OCI-LY7 (cell line): ENCODE results near the gene NPAS4. TPM values are rescaled to one million over a fixed set of nuclear protein-coding genes. Genes with fewer than 3 reads are reported as not detected.

ENCODE experiments used
- BruUV-seq: library from RNA; stranded (reverse); fragments of 400-500 nt; replicated peaks from 2 replicates; lab custom pipeline; 2021; lab: Mats Ljungman, UMichigan
- CTCF ChIA-PET: fragments of 300-600 bp; sonication (Branson Sonifier 250); formaldehyde crosslinking; loops from one replicate; lab custom pipeline; 2022; ENCODE audit warnings: antibody characterized with exemption; ENCODE audit not compliant: unreplicated experiment; lab: Charles Lee
- POLR2A ChIA-PET: fragments of 300-600 bp; sonication (Branson Sonifier 250); formaldehyde crosslinking; loops from one replicate; lab custom pipeline; 2022; ENCODE audit warnings: antibody characterized with exemption; lab: Charles Lee
- DNase-seq: peaks from one replicate; pipeline ENCODE4 v3.0.0-alpha.2; 2015; ENCODE audit warnings: low spot score
- H2AFZ ChIP-seq: fragments of 200-600 bp; sonication (generic), shearing (Covaris generic); 2 replicates; pipeline ENCODE4 v1.6.1; 2014; ENCODE audit warnings: mild to moderate bottlenecking, antibody characterized with exemption, low read length, moderate library complexity
- H3K27ac ChIP-seq: fragments of 200-600 bp; sonication (generic); 2 replicates; pipeline ENCODE4 v1.5.1; 2014; ENCODE audit warnings: mixed run types, low read depth, mild to moderate bottlenecking, moderate library complexity, low read length, inconsistent platforms; ENCODE audit not compliant: poor library complexity, severe bottlenecking
- H3K36me3 ChIP-seq: fragments of 200-600 bp; sonication (generic); 2 replicates; pipeline ENCODE4 v1.6.1; 2014; ENCODE audit warnings: mild to moderate bottlenecking, antibody characterized with exemption, low read length, moderate library complexity, mixed read lengths; ENCODE audit not compliant: insufficient read depth
- H3K4me1 ChIP-seq: fragments of 200-600 bp; sonication (generic); 2 replicates; pipeline ENCODE4 v1.5.1; 2014; ENCODE audit warnings: mild to moderate bottlenecking, low read length; ENCODE audit not compliant: insufficient read depth, poor library complexity, severe bottlenecking
- H3K4me2 ChIP-seq: fragments of 200-600 bp; sonication (generic); 2 replicates; pipeline ENCODE4 v1.6.1; 2014; ENCODE audit warnings: mild to moderate bottlenecking, low read length
- H3K4me3 ChIP-seq: fragments of 200-600 bp; sonication (generic); 2 replicates; pipeline ENCODE4 v1.5.1; 2014; ENCODE audit warnings: mild to moderate bottlenecking, low read depth, low read length; ENCODE audit not compliant: poor library complexity, severe bottlenecking
- H3K79me2 ChIP-seq: fragments of 200-600 bp; sonication (generic); 2 replicates; pipeline ENCODE4 v1.6.1; 2016; ENCODE audit warnings: low read depth, mild to moderate bottlenecking, low read length, moderate library complexity, mixed read lengths; ENCODE audit not compliant: insufficient read depth
- H3K9me2 ChIP-seq: fragments of 200-600 bp; sonication (generic); 2 replicates; pipeline ENCODE4 v1.6.1; 2016; ENCODE audit warnings: mild to moderate bottlenecking, low read length, mixed read lengths; ENCODE audit not compliant: insufficient read depth
- H3K9me3 ChIP-seq: fragments of 200-600 bp; sonication (generic); 2 replicates; pipeline ENCODE4 v1.6.1; 2014; ENCODE audit warnings: mild to moderate bottlenecking, mixed run types, low read length, mixed read lengths
- H4K20me1 ChIP-seq: fragments of 200-600 bp; sonication (generic); 2 replicates; pipeline ENCODE4 v1.6.1; 2014; ENCODE audit warnings: mild to moderate bottlenecking, antibody characterized with exemption, low read length, moderate library complexity, mixed read lengths; ENCODE audit not compliant: insufficient read depth
- CTCF ChIP-seq: fragments of 200-600 bp; sonication (generic); conservative IDR thresholded peaks from 2 replicates; pipeline ENCODE4 v1.5.1; 2014; ENCODE audit warnings: mild to moderate bottlenecking, antibody characterized with exemption, low read length, moderate library complexity, mixed read lengths
- EZH2phosphoT487 ChIP-seq: fragments of 200-600 bp; sonication (generic); IDR thresholded peaks from 2 replicates; pipeline ENCODE4 v1.6.1; 2018; ENCODE audit warnings: low read depth, borderline replicate concordance, mild to moderate bottlenecking, mixed run types, antibody characterized with exemption, low read length, moderate library complexity, mixed read lengths
- intact Hi-C: fragments of 100-400 bp; cut with micrococcal nuclease; formaldehyde crosslinking; loops from one replicate; pipeline ENCODE4 v1.10.0; 2022; ENCODE audit not compliant: unreplicated experiment
- total RNA-seq, 2 experiments: library from RNA; depleted of rRNA in 1 of 2; stranded (reverse); fragments of >200 nt in 1 of 2; shearing (Covaris generic) in 1 of 2; gene quantifications; 2 replicates each; pipeline ENCODE4 v1.2.3, GENCODE V29; 2014 to 2022

The NPAS4 gene
- total RNA-seq, 2 experiments from 2014 or later: not detected

DNA sequence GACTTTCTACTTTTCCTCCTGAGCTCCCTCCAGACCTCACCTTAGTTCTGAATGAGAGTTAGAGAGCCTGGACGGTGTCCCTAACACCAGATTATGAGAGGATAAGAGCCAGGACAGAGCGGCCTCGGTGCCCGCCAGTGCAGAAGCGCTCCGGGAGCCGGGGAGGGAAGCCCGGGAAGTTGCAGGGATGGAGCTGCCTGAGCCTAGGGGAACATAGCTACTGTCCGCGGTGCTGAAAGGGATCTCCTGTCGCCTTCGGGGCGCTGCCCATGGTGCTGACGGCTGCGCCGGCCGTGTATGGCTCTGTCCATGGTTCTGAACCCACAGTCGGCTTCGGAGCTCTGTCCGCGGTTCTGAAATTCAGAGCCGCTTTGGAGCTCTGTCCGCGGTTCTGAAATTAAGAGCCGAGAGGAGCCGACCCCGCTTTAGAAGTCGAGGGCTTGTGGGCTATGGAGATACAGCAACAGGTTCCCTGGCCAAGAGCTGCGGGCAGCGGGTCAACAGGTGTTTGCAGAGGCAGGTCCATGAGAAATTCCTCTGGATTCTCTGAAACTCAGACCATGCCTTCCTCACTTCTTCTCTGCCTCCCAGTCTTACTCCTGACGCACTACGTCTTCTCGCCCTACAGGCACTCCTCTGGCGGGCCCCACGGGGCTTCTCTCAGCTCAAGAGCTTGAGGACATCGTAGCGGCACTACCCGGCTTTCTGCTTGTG, 814 bp downstream of the NPAS4 start:
- ChIA-PET CTCF (interaction anchor here (0.5 to 1.4 kb wide), 5 partner anchors 15 to 257 kb away, joined by 3 read pairs; no protein-coding TSS in a partner anchor), POLR2A (interaction anchor here (0.6 to 1.0 kb wide), 2 partner anchors 14 to 570 kb away, joined by 3 read pairs; no protein-coding TSS in a partner anchor)
- no peak overlapping the region for H3K4me2 ChIP-seq
- TF ChIP-seq CTCF (no peak), EZH2phosphoT487 (no peak)
- no peaks in the 10 kb centered on the region for H3K79me2 ChIP-seq
- intact Hi-C loops: no loop called here
- BruUV-seq: no TSS peak
- H4K20me1 ChIP-seq: no peaks in the 10 kb centered on the region
- no peaks in the 10 kb centered on the region for H3K36me3 ChIP-seq
- H3K27ac ChIP-seq: no peak overlapping the region
- H3K4me1 ChIP-seq: no peaks in the 10 kb centered on the region
- H3K4me3 ChIP-seq: no peak overlapping the region
- no peaks in the 10 kb centered on the region for H3K9me3 ChIP-seq
- no peak overlapping the region for H2AFZ ChIP-seq
- H3K9me2 ChIP-seq: no peaks in the 10 kb centered on the region
- DNase-seq: peak; percentile 90

GRCh38 chr11:66426314-66426713, 5.5 kb downstream of the NPAS4 start:
- H3K9me3 ChIP-seq: no peaks in the 10 kb centered on the region
- TF ChIP-seq CTCF: no peak
- no peak for TF ChIP-seq EZH2phosphoT487
- intact Hi-C loops: no loop called here
- H3K4me1 ChIP-seq: no peaks in the 10 kb centered on the region
- ChIA-PET POLR2A (no interaction called here), CTCF (no interaction called here)
- H3K36me3 ChIP-seq: no peaks in the 10 kb centered on the region
- no peaks in the 10 kb centered on the region for H4K20me1 ChIP-seq
- H3K4me3 ChIP-seq: no peak overlapping the region
- H3K79me2 ChIP-seq: no peaks in the 10 kb centered on the region
- no peak overlapping the region for H3K27ac ChIP-seq
- H2AFZ ChIP-seq: no peak overlapping the region
- no TSS peak for BruUV-seq
- no peaks in the 10 kb centered on the region for H3K9me2 ChIP-seq
- no peak for DNase-seq
- H3K4me2 ChIP-seq: no peak overlapping the region

DNA sequence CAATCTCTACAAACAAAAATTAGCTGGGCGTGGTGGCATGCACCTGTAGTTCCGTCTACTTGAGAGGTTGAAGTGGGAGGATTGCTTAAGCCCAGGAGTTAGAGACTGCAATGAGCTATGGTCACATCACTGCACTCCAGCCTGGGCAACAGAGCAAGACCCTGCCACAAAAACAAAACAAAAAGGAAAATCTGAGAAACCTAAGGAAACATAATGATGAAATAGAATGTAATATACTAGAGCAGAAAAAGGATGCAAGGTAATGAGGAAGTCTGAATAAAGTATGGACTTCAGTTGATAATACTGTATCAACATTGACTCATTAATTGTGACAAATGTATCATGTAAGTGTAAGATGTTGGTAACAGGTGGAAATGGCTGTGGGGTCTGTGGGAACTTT, 8.1 kb downstream of the NPAS4 start:
- ChIA-PET POLR2A (interaction anchor here (0.7 kb wide), 1 partner anchor 56 kb away, joined by 3 read pairs; no protein-coding TSS in a partner anchor), CTCF (interaction anchor here (0.6 kb wide), 1 partner anchor 14 kb away, joined by 6 read pairs; no protein-coding TSS in a partner anchor)
- Histone ChIP-seq H3K4me2 (no peak overlapping the region), H3K79me2 (no peaks in the 10 kb centered on the region), H2AFZ (no peak overlapping the region), H3K4me1 (no peaks in the 10 kb centered on the region), H3K4me3 (no peak overlapping the region), H4K20me1 (no peaks in the 10 kb centered on the region), H3K36me3 (peaks cover 11% of the 10 kb centered on the region; the same call in 1 of the 2 replicates), H3K9me2 (no peaks in the 10 kb centered on the region), H3K27ac (no peak overlapping the region), H3K9me3 (no peaks in the 10 kb centered on the region)
- no peak for DNase-seq
- intact Hi-C loops: no loop called here
- BruUV-seq: no TSS peak
- no peak for TF ChIP-seq EZH2phosphoT487
- TF ChIP-seq CTCF: no peak
